SHP77 treated with DMSO at 0.1 percent for 48 hours (cell line): ENCODE results near the gene FOXL2.

Experiments
- DNase-seq: peaks from one replicate; lab custom pipeline; 2025; lab: John Stamatoyannopoulos, UW

The FOXL2 gene

GRCh38 chr3:138946663-138947494 lies at the start of gene FOXL2, which contains the start of gene FOXL2NB:
FOXL2 (minus strand) TSS chr3:138947137; CDS start chr3:138946722, 415 bp downstream.
FOXL2NB (plus strand) TSS chr3:138947217; CDS start chr3:138947365, 148 bp downstream.
- DNase-seq = no peak

- DNase-seq = no peak
Observed at GRCh38 chr3:138995706-138996105, 48.8 kb upstream of the FOXL2 start.

DNA sequence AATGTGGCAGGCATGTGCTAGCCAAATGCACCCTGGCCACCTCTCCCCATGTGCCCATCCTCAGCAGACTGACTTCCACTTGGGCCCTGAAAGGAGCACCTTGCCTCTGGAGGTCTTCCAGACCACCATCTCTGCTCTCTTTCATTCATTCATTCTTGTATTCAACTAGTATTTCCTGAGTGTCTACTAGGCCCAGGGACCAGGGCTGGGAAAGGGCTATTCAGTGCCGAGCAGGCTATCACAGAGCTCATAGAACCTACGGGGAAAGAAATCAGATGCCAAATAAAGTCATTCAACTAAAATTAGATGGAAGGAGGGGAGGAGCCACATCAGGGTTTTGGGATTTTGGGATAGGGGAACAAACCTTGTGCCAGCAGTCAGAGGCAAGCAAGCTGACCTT lies 40.2 kb upstream of the FOXL2 start:
- DNase-seq = no peak

DNA sequence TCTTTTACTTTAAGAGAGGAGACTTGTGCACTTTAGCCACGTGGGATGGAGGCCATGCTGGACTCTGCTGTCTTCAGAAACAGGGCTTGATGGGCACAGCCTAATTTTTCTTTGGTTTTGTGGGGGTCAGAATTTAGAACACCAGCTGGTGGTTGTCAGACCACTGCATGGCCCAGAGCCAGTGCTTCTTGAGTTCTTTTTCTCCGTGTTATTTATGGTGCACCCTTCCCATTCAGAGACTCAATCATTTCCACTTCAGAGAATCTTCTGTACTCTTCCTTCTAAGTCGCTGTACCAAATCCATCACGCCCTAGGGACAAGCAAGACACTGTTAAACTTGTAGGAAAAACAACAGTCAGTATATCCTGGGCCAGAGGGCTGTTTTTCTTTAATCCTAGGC lies 39.0 kb upstream of the FOXL2 start:
- DNase-seq = no peak

GRCh38 chr3:138984816-138985215 lies 37.9 kb upstream of the FOXL2 start:
- DNase-seq = no peak

DNA sequence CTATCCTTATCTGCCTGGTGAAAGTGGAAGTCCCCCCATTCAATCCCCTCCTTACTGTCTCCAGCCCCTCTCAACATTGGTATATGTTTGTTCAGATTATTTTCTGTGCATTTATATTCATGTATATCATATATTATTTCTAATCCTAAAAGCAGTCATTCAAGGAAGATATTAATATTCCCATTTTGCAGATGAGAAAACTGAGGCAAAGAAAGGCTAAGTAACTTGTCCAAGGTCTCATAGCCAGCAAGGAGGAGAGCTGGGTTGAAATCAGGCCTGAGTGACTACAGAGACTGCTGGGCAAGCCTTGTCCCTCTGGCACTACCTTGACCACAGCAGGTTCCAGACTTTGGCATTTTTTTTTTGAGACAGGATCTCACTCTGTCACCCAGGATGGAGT lies 29.1 kb upstream of the FOXL2 start:
- no peak for DNase-seq

GRCh38 chr3:138975351-138975750 lies 28.4 kb upstream of the FOXL2 start:
- DNase-seq = no peak

DNA sequence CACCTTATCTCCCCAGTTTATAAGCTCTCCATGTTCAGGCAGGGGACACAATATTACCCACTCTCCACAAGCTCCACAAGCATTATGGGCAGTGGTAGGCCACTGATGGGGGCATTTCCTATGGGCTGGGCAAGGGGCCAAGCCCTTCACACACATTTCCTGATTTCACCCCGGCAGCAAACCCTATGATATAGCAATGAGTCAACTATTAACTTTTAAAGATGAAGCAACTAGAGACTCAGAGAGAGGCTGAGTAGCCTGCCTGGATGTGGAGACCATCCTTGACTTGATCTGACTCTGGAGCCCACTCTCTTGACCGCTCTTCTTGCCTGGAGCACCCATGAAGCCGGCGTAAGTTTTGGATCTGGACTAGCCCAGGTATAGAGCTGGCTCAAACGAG lies 27.5 kb upstream of the FOXL2 start:
- DNase-seq = no peak

GRCh38 chr3:138972941-138973340 lies 26.0 kb upstream of the FOXL2 start:
- DNase-seq = no peak

DNA sequence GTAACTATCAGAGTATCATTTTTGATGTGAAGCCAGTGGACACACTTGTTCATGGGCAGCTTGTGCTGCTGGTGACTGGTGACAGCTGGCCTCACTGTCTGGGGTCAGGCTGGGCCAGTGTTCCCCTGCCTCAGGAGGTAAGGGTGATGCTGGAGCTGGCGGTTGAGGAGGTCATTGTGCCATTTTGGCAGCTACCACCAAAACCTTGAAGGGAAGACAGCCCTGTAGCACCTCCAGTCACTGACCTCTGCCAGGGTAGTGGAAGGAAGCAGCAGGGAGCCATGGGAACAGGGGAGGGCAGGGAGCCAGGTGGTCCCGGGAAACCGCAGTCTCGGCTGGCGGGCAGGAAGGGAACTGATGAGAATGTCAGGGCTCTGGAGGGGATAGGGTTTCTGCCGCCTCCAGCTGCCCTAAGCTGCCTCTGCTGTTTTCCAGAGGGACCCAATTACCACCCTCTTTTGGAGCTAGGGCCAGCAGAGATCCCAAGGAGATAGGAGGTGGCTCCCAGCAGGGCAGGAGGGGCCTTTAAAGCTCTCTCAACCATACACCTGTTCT lies 24.9 kb upstream of the FOXL2 start:
- no peak for DNase-seq

DNA sequence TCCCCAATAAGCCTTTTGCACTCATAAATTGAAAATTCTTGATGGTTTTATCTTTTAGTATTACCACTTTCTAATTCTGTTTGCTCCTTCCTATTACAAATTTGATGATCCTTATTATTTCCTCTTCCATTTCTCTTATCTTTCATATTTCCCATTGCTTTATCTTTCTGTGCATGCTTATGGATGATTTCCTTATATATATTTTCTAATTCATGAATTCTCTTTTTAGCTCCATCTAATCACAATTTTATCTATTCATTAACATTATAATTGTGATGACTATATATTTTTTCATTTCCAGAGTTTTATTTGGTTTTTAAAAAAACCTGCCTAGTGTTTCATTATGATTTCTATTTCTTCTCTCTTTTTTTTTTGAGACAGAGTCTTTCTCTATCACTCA lies 18.0 kb upstream of the FOXL2 start:
- no peak for DNase-seq

DNA sequence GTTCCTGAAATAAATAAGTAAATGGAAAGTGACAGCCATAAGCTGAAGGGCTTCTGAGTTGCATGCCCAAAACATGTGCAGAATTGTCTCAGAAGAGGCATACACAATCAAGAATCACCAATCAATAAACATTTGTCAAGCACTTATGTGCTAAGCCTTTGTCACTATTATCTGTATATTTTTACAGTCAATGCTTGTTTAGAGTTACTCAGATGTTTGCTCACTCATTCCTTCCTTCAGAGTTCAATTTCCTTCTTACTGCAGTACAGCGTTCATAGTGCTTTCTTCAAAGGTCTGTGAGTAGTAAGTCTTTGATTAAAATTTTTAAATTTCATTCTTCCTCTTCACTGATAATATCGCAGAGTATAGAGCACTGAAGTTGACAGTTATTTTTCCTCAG lies 17.3 kb upstream of the FOXL2 start:
- no peak for DNase-seq

GRCh38 chr3:138962854-138963560 lies 16.1 kb upstream of the FOXL2 start:
- DNase-seq = no peak

- no peak for DNase-seq
Observed at GRCh38 chr3:138960417-138960852, 13.5 kb upstream of the FOXL2 start.

- DNase-seq = no peak
Observed at GRCh38 chr3:138950701-138951100, 3.8 kb upstream of the FOXL2 start.

DNA sequence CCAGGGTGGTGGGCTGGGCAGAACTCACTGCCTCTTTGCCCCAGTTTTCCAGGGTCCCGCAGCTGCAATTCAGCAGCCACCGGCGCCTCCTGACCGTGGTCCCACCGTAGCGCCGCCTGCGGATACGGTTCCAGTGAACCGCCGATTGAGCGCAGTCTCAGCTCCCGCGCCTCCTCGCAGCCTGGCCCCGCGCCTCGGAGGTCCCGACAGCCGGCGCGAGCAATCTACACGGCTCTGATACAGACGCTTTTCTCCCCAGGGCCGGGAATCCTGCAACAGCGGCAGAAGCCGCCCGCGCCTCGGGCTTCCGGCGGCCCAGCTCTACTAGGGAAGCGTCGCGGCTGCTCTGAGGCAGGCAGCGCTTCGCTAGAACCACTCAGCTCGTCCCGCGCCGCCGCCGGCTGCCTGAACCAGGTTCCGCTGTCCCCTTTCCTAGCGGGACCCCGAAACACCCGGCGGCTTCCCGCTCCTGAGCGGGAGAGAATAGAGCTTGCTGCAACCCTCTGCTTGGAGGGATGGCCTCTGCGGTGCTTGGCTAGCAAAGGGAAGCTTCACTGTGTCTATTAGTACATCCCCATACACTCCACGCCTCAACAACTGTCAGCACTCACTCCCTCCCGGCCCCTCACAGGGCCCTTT lies 3.2 kb upstream of the FOXL2 start:
- DNase-seq = no peak

DNA sequence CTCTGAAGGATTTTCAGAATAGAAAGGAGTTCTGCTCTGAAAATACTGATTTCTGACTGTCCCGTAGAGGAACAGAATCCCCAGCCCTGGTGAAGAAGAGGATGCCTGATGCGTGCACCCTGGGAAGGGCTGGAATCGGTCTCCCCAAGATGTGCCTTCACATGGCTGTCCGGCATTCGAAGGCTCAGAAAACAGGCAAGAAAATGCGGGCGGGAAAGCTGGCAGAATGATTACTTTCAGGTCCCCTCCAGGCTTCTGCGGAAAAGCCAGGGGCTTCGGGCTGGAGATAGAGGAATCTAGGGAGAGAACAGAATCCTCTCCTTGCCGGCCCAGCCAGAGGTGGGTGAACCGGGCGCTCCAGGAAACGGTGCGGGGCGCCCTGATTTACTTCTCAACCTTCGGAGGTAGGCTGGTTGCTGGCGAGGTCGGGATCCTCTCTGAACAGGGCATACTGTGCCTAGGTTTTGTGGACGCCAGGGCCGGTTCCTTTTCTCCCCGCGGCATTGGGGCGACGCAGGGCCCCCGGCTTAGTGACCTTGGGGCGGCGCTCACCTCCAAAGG lies 2.6 kb upstream of the FOXL2 start:
- DNase-seq = no peak

DNA sequence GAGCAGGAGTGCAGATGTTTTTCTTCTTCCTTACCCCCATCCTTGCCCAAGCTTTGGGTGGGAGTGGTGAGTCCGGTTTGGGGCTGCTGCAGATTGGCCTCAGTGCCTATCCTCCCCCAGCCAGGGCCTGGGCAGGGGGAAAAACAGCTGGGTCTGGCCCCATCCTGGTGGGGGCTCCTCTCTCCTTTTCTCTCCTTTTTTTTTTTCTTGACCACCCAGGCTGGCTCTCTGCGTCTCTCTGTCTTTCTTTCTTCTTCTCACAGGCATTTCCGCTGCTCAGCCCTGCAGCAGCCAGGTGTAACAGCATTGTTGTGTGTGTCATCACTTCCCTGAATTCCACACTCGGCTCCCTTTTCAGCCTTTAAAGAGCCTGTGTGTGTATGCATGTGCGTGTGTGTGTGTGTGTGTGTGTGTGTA lies 2.1 kb upstream of the FOXL2 start:
- no peak for DNase-seq

DNA sequence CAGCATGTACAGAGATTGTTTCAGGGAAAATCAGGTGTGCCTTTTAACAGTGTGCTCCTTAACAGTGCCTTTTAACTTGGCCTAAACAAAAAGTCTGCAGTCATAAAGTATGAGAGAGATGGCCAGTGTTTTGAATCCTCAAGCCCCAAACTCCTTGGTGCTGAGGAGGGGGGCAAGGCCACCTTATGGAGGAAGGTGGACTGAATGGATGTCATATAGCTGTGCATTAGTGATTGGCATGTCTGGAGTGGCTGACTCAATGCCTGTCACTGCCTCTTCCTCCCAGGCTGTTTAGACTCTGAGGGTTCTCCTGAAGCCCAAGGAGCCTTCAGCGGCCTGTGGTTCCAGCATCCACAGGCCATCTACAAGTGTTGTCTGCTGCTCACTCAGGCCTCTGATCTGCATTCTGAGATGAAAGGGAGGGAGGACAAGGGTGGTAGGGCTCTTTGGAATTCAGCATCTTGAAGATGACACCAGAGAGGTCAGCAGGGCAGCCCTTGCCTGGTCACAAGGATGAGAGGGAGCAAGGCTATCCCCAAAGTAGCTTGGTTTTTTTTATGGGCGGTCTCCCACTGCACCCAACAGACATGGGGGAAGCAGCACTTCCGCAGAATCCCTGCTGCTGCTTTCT lies 1.5 kb upstream of the FOXL2 start:
- no peak for DNase-seq

DNA sequence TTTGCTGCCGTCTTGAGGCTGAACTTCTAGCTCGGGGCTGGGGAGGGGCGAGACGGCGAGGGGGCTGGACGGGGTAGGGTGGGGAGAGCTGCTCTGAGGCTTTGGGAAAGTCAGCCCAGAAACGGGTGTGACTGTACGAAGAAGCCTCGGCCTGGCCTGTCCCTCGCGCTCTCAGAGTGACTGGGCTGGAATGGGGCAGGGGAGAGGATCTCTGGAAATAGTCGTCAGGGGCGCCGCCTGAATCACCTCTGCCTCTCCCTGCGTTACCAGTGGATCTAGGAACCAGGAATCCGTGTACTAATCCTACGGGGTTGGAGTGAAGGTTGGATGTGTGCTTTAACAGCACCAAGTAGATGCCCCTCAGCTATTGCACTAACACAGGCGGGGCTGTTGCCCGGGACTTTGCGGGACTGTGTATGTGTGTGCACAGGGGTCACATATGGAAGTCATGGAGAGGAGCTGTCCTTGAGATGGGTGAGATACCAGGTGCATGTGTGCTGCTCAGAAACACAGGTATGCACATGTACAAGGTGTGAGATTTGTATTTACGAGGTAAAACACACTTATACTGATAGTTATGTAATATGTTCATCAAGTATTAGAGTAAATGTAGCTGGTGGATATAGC lies 671 bp upstream of the FOXL2 start:
- no peak for DNase-seq
